ENCODE measurements around the gene CMC2. TPM values are rescaled to one million over a fixed set of nuclear protein-coding genes. Genes with fewer than 3 reads are reported as not detected.

The CMC2 gene
- total and polyA plus RNA-seq, 2 of the 13 experiments (the other 11 are each of a cell fraction or from before 2014, with no cell fraction given): 116 to 129 TPM

- Histone ChIP-seq H3K9me3 (ENCODE audit: low read length) (no peaks in the 10 kb centered on the region), H3K27ac (ENCODE audit: extremely low read length, insufficient read depth, low read length) (no peak overlapping the region), H3K4me1 (ENCODE audit: insufficient read depth, low read length) (peaks cover 61% of the 10 kb centered on the region), H3K79me2 (ENCODE audit: insufficient read depth, low read length) (peaks cover 66% of the 10 kb centered on the region), H3K27me3 (ENCODE audit: control insufficient read depth in 1 of 2, insufficient read depth in 2 of 2, low read length in 2 of 2) (no peaks in the 10 kb centered on the region), H3K4me3 (replicated peaks in 1 of 3; ENCODE audit: insufficient read depth in 1 of 3, low read depth in 2 of 3, low read length in 3 of 3) (no peak overlapping the region), H3K4me2 (ENCODE audit: low read depth, low read length) (no peak overlapping the region), H3K36me3 (replicated peaks in 1 of 2; ENCODE audit: control insufficient read depth in 1 of 2, insufficient read depth in 2 of 2, low read length in 2 of 2) (peaks cover 0 to under 1% of the 10 kb centered on the region in 2 experiments; a peak in 2 of 5 replicates), H2AFZ (ENCODE audit: low read length) (no peak overlapping the region), H4K20me1 (ENCODE audit: insufficient read depth, low read length) (no peaks in the 10 kb centered on the region), H3K9ac (ENCODE audit: insufficient read depth, low read depth, low read length) (no peak overlapping the region)
- CTCF ChIA-PET (ENCODE audit: low intra/inter-chr PET ratio, low total read pairs): no interaction called here
- ATAC-seq: no peak
- TF ChIP-seq FOSL1 (CRISPR knock-in tag; IDR thresholded peaks at IDR 0.05; ENCODE audit: borderline replicate concordance) (no peak), EED (CRISPR knock-in tag; IDR thresholded peaks at IDR 0.05) (no peak), IRF2 (CRISPR knock-in tag; IDR thresholded peaks at IDR 0.05) (no peak), ZBTB20 (CRISPR knock-in tag; IDR thresholded peaks at IDR 0.05; ENCODE audit: borderline replicate concordance, low read depth) (no peak), KDM3A (CRISPR knock-in tag; IDR thresholded peaks at IDR 0.05; ENCODE audit: low read depth) (no peak), SRSF9 (IDR thresholded peaks at IDR 0.05; ENCODE audit: borderline replicate concordance, insufficient read depth, low read depth, low read length, poor library complexity, severe bottlenecking) (no peak), HMG20A (CRISPR knock-in tag; IDR thresholded peaks at IDR 0.05; ENCODE audit: borderline replicate concordance) (no peak), HNRNPL (IDR thresholded peaks at IDR 0.05; ENCODE audit: low read depth, low read length) (no peak), FLYWCH1 (CRISPR knock-in tag; IDR thresholded peaks at IDR 0.05) (no peak)
- in situ Hi-C loops (cut with HindIII; ENCODE audit: extremely low pct_ligation_motif_present, low pct_unique_long_range_greater_than_20kb): no loop called here
- no TSS peak for BruUV-seq (replicated peaks)
- 91% methylated on average over 2 of the region's 2 CpGs for whole genome bisulfite sequencing (ENCODE audit: low lambda C conversion rate)
- intact Hi-C loops (cut with micrococcal nuclease; ENCODE audit: unreplicated experiment): no loop called here
- POLR2A ChIA-PET: no interaction called here
- no peak for DNase-seq (ENCODE audit: low spot score)
- no peak for FAIRE-seq
Measured at GRCh38 chr16:80985611-80986010, 21.1 kb downstream of the CMC2 start.
